SK-N-SH treated with all-trans-retinoic acid at 6 μM for 48 hours (cell line): ENCODE data around the gene CNPY1.

ENCODE experiments used
- ARNTL ChIP-seq: fragments of 450-650 bp; formaldehyde crosslinking; IDR thresholded peaks from 2 replicates; pipeline ENCODE4 v1.5.0; 2020; ENCODE audit warnings: low read depth, mild to moderate bottlenecking, moderate library complexity, borderline replicate concordance
- CREB5 ChIP-seq: fragments of 250-450 bp; sonication (Bioruptor Pico); IDR thresholded peaks from 2 replicates; pipeline ENCODE4 v1.5.1; 2020; ENCODE audit warnings: low read depth, mild to moderate bottlenecking, moderate library complexity
- TOX ChIP-seq: fragments of 250-450 bp; sonication (Bioruptor Pico); IDR thresholded peaks from 2 replicates; pipeline ENCODE4 v1.8.0; 2021; ENCODE audit warnings: mild to moderate bottlenecking, moderate library complexity, borderline replicate concordance

GRCh38 chr7:155585532-155585895, 39.2 kb upstream of the CNPY1 start:
- TF ChIP-seq ARNTL (CRISPR knock-in tag) (no peak), CREB5 (CRISPR knock-in tag) (no peak), TOX (CRISPR knock-in tag) (no peak)
